Adipocyte (in vitro differentiated cells): ENCODE data around the gene TMEM89.

Source experiments
- DNase-seq: peaks from one replicate; pipeline ENCODE4 v3.0.0-alpha.2; 2015; ENCODE audit warnings: low read depth
- H3K27me3 ChIP-seq: replicated peaks from 2 replicates; pipeline ENCODE4 v1.7.0; 2013; ENCODE audit warnings: mild to moderate bottlenecking, low read length, moderate library complexity; ENCODE audit not compliant: control insufficient read depth, insufficient read depth
- H3K36me3 ChIP-seq: 2 replicates; pipeline ENCODE4 v1.7.0; 2013; ENCODE audit warnings: low read length, mild to moderate bottlenecking, moderate library complexity; ENCODE audit not compliant: control insufficient read depth, insufficient read depth, severe bottlenecking
- H3K4me1 ChIP-seq: 2 replicates; pipeline ENCODE4 v1.7.0; 2013; ENCODE audit warnings: mild to moderate bottlenecking, low read length, moderate library complexity; ENCODE audit not compliant: control insufficient read depth, insufficient read depth
- H3K4me3 ChIP-seq: 2 replicates; pipeline ENCODE4 v1.7.0; 2013; ENCODE audit warnings: mild to moderate bottlenecking, low read length, moderate library complexity
- H3K9ac ChIP-seq: 2 replicates; pipeline ENCODE4 v1.7.0; 2013; ENCODE audit warnings: mild to moderate bottlenecking, low read length, moderate library complexity
- H3K9me3 ChIP-seq: 2 replicates; pipeline ENCODE4 v1.7.0; 2013; ENCODE audit warnings: mild to moderate bottlenecking, low read length, moderate library complexity; ENCODE audit not compliant: control insufficient read depth

Gene TMEM89

DNA sequence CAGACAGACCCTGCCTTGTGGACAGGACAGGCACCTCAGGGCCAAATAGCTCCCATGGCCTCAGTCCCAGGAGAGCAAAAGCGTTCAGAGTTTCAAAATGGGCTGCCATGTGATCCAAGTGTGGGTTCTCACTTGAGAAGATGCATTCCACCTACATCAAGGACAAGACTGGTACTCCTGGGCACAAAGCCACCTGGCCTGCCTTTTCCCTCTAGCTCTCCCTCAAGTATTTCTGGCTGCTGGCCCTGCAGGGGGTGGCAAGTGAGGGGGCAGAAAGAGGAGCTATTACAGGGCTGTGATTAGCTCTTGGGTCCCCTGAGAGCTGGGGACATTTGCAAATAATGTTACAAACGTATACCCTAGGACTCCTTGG lies 20.0 kb downstream of the TMEM89 start:
- H3K27me3 ChIP-seq = no peaks in the 10 kb centered on the region
- no peaks in the 10 kb centered on the region for H3K9me3 ChIP-seq
- DNase-seq = no peak
- H3K4me1 ChIP-seq = peaks cover 24% of the 10 kb centered on the region
- peaks cover 85% of the 10 kb centered on the region for H3K36me3 ChIP-seq
- H3K9ac ChIP-seq = no peak overlapping the region
- H3K4me3 ChIP-seq = no peak overlapping the region

DNA sequence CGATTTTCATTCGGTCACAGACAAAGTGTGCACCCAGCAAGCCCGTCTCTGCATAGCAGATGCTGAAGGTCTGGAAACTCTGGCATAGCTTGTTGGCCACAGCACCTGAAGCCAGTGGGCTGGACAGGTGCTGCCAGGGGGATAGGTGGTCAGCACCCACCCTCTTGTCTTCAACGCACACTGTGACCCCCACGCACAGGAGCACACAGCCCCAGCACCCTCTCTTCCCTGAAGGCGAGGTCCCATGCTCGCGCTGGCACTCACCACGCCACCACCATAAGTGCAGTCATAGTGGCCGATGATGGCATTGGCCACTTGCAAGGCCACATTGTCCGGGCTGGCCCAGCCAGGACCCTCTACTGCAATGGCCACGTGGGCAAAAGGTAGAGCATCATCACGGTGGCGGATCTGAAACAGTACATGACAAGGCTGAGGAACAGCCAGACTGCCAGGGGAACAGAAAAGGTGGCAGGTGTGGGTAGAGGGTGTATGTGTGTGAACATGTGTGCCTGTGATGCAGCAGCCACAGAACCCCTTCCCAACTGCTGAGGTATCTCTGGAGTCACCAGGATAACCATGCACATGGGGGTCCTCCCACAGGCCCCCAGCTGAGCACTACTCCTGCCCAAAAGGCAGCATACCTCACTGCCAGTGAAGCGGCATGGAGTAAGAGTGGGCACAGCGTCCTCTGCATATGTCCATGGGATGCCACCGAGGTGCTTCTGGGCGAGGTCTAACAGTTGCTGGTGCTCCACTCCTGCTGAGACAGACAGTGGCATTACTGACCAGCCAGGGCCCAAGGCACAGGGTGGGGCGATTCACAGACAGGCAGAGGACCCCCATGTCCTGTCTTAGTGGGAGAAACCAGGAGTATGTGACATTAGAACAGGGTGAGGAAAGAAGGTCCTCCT lies 20.6 kb downstream of the TMEM89 start:
- Histone ChIP-seq H3K4me3 (no peak overlapping the region), H3K9ac (no peak overlapping the region), H3K4me1 (peaks cover 30% of the 10 kb centered on the region), H3K27me3 (no peaks in the 10 kb centered on the region), H3K9me3 (no peaks in the 10 kb centered on the region), H3K36me3 (peaks cover 81% of the 10 kb centered on the region)
- DNase-seq = no peak

DNA sequence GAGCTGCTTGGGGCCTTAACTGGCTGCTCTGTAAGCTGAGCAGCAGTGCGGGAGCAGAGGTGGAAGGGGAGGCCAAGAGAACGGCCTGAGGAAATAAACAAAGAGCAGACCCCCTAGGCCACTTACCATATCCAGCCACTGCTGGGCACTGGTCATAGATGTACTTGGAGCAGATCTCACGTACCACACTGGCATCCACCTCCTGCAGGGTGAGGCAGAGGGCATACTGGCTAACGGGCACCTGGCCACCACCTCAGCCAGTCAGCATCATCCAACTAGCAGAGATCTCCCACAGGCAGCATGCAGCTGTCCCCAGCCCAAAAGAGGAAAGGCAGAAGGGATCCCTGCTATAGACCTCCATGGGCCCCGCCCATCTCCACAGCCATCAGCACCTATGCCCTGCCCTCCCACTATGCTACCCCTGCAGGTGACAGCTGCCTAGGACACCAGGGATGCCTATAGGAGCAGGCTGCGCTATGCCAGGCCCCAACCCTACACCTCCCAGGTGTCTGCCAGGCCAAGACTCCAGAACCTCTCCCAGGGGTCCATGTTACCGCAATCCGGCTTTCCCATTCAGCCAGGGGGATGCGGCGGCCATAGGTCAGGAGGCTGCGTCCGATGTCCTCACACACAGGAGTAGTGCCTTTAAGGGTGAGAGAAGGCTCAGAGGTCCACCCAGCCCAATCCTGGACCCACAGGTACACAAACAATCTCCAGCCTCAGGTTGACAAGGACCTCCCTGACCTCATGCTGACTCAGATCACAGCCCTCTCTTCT lies 21.9 kb downstream of the TMEM89 start:
- Histone ChIP-seq H3K4me3 (no peak overlapping the region), H3K9ac (peak overlapping the region; percentile 51), H3K36me3 (peaks cover 69% of the 10 kb centered on the region), H3K4me1 (peaks cover 39% of the 10 kb centered on the region), H3K9me3 (no peaks in the 10 kb centered on the region), H3K27me3 (no peaks in the 10 kb centered on the region)
- no peak for DNase-seq

DNA sequence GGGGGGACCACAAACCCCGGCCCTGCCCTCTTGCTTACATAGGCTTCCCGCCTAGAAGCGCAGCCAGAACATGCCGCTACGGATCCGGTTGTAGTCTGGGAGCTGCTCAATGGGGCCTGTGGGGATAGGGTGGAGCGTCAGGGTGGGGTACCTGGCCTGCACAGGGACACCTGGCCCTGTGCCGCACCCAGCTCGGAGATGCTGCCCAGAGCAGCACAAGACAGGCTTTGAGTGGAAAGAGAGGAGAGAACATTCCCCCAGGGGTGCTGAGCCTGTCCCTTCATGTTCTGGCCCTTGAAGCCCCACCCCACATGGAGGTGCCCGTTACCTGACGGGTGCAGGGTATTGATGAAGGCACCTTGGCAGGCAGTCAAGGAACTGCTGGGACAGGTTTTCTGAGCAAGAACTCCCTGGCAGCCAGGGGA lies 22.5 kb downstream of the TMEM89 start:
- H3K36me3 ChIP-seq = peaks cover 63% of the 10 kb centered on the region

DNA sequence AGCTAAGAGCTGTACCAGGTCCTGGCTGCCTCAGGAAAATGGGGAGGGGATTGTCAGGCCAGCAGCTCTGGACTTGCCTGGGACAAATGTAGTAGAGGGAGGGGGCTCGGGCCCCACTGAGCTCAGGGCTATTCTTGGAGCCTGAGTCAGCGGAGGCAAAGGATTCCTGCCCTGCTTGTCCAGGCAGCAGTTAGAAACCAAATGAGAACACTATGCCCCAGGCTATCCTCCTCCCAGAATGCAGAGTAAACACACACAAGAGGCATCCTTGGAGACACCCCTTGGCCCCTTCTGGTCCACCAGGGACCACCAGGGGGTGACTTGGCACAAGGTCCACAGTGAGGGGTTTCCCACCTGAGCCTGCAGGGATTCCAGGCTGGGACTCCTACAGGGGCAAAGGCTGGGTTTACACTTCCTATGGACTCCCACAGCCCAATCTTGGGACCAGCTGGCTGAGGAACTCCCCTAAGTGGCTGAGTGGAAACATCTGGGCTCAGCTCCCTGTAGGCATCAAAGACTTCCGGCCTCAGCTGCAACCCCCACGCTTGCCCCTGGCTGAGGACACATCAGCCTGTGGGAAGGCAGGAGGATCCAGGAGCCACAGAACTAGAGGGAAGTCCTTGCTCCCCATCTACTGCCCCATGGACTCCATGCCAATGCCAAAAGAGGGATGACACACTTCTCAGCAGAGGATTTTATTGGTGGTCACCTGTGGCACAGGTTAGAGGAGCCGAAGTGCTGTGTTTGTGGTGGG lies 23.1 kb downstream of the TMEM89 start:
- no peaks in the 10 kb centered on the region for H3K27me3 ChIP-seq
- peaks cover 57% of the 10 kb centered on the region for H3K36me3 ChIP-seq
- H3K9me3 ChIP-seq = no peaks in the 10 kb centered on the region
- H3K4me1 ChIP-seq = peaks cover 43% of the 10 kb centered on the region
- peak; percentile 98 for DNase-seq
- no peak overlapping the region for H3K4me3 ChIP-seq
- H3K9ac ChIP-seq = peak overlapping the region; percentile 51

More for the DNA sequence above, 22.5 kb downstream of the TMEM89 start:
- Histone ChIP-seq H3K27me3 (no peaks in the 10 kb centered on the region), H3K9ac (peak overlapping the region; percentile 51), H3K9me3 (no peaks in the 10 kb centered on the region), H3K4me1 (peaks cover 43% of the 10 kb centered on the region), H3K4me3 (no peak overlapping the region)
- DNase-seq = no peak

DNA sequence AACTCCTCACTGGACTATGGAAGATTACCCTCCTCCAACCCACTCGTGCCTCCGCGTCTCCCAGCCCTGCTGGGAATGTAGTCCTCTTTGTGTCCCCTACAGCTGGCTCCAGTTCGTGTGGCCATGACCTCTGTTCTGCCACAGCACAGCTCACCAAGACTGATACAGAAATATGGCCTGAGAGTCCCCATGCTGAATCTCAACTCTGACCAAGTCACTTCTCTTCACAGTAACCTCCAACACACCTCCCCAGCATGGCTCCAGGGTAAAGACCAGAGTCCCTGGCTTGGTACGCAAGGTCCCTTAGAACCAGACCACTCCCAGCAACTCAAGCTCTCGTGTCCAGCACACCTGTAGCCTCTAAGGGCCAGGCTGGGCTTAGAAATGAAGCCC lies 24.2 kb downstream of the TMEM89 start:
- peaks cover 46% of the 10 kb centered on the region for H3K36me3 ChIP-seq
- H3K9ac ChIP-seq = no peak overlapping the region
- no peaks in the 10 kb centered on the region for H3K27me3 ChIP-seq
- H3K4me1 ChIP-seq = peaks cover 43% of the 10 kb centered on the region
- DNase-seq = no peak
- H3K4me3 ChIP-seq = no peak overlapping the region
- H3K9me3 ChIP-seq = no peaks in the 10 kb centered on the region

DNA sequence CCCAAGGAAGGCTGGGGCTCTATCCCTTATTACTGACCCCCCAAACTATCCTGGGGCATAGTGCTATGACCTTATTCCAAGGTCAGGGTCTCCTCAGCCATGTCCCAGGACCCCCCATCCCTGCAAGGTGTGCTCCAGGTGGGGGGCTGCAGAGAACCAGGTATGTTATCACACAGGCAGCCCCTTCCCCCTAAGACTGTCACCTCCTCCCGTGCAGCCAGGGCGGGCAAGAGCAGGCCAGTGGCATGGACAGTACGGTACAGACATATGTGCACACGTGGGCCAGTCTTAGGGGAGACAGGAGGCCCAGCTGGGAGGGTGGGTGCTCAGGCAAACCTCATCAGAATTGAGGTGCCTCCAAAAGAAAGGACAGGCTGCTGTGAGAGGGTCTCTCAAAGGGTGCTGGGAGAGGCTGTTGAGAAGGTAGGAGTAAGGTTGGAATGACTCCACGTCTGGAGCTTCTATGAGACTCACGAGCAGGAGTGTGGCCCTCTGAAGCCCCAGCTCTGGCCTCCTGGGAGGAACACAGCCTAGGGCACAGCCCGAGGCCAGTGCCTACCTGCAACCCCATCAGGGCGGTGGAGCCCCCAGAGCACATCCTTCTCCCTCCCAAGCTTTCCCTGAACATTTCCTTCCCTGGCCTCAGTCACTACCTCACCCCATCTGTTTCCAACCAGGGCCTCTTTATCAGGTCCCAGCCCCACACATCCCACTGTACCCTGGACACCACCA lies 24.7 kb downstream of the TMEM89 start:
- peaks cover 42% of the 10 kb centered on the region for H3K36me3 ChIP-seq
- no peaks in the 10 kb centered on the region for H3K9me3 ChIP-seq
- H3K4me1 ChIP-seq = peaks cover 43% of the 10 kb centered on the region
- no peak overlapping the region for H3K9ac ChIP-seq
- no peaks in the 10 kb centered on the region for H3K27me3 ChIP-seq
- no peak for DNase-seq
- H3K4me3 ChIP-seq = no peak overlapping the region

DNA sequence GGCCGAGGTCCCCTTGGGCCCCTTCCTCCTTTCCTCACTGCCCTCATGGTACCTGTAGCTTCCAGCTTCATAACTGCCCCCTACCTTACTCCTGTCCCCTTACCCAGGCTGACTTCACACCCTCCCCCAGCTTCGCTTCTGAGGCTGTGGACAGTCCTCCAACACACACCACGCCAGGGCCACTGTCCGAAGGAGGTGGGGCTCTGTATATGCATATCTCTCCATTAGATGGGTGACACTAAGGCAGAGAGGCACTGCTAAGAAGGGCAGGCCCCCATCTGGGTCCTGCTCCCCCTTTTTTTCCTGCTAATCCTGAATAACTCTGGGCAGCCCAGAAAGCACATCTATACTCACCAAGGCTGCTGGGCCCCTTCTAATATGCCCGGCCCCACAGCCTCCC lies 25.4 kb downstream of the TMEM89 start:
- no peak for DNase-seq
- peaks cover 35% of the 10 kb centered on the region for H3K36me3 ChIP-seq

DNA sequence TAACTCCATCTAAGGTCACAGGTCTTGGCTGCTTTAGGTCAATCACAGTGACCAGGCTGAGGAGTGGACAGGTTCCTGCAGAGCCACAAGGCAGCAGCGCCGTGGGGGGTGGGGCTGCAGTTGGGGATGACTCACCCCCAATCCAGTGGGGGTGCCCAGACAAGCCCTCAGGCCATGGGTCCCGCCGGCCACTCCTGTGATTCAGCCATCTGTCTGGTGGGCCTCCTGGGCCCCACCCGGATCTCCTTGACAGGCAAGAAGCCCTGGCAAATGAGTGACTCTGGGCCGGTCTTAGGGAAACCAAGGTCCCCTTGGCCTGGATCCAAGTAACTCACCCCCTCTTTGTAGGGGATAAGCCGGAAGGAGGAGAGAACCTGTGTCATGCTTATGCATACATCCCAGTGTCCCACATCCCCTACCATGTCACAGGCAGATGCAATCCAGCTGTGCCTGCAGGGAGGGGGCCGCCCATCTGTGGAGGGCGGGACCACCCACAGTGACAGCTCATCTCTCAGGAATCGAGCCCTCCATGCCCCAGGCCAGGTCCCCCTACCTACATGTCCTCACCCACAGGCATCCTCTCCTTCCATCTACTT lies 25.9 kb downstream of the TMEM89 start:
- H3K4me1 ChIP-seq = peaks cover 43% of the 10 kb centered on the region
- H3K4me3 ChIP-seq = peak overlapping the region; percentile 6
- DNase-seq = peak; percentile 94
- peaks cover 30% of the 10 kb centered on the region for H3K36me3 ChIP-seq
- no peaks in the 10 kb centered on the region for H3K27me3 ChIP-seq
- no peaks in the 10 kb centered on the region for H3K9me3 ChIP-seq
- no peak overlapping the region for H3K9ac ChIP-seq

More for the DNA sequence above, 25.4 kb downstream of the TMEM89 start:
- Histone ChIP-seq H3K4me1 (peaks cover 43% of the 10 kb centered on the region), H3K9ac (no peak overlapping the region), H3K4me3 (no peak overlapping the region), H3K9me3 (no peaks in the 10 kb centered on the region), H3K27me3 (no peaks in the 10 kb centered on the region)

DNA sequence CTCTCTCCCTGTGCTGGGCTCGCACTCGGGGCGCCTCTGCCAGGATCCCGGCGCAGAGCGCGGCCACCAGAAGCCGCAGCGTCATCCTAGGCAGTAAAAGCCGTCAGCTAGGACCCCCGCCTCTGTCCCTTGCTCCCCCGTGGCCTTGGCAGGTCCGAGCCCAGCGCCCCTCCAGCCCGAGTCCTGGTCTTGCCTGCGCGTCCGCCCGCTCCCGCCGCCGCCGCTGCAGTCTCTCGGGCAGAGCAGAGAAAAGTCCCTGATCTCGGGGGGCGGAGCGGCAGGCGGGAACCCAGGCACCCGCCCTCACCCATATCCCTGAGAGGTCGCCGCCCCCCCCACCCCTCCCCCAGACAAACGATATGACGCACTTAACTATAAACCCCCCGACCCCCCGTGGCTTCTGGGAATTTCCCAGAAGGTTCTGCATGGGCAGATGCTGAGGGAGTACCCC lies 26.5 kb downstream of the TMEM89 start, which contains the start of gene COL7A1:
COL7A1 (minus strand) TSS at position 255 of the 451 bp plus-strand sequence; CDS start at position 85, 170 bp downstream.
- peak within 1 kb of the TSS; percentile 77 for H3K9ac ChIP-seq
- peaks cover 43% of the 10 kb centered on the region for H3K4me1 ChIP-seq
- peaks cover 25% of the 10 kb centered on the region for H3K36me3 ChIP-seq
- no peaks in the 10 kb centered on the region for H3K27me3 ChIP-seq
- peak within 1 kb of the TSS; percentile 71 for H3K4me3 ChIP-seq
- DNase-seq = peak; percentile 35
- H3K9me3 ChIP-seq = no peaks in the 10 kb centered on the region
